Endothelial cell of umbilical vein (primary cell): Measurements from ENCODE around the gene PFDN4. TPM values are rescaled to one million over a fixed set of nuclear protein-coding genes. Genes with fewer than 3 reads are reported as not detected.

Experiments used
- BruUV-seq: library from RNA; stranded (reverse); fragments of 400-500 nt; replicated peaks from 2 replicates; lab custom pipeline; 2021; lab: Mats Ljungman, UMichigan
- CTCF ChIA-PET: fragments of 300-600, 350-600 bp; sonication (Branson Sonifier 250); formaldehyde crosslinking; loops from one replicate; lab custom pipeline; 2021; ENCODE audit warnings: antibody characterized with exemption, inconsistent platforms; lab: Charles Lee
- POLR2A ChIA-PET: fragments of 300-600, 350-600 bp; sonication (Branson Sonifier 250); formaldehyde crosslinking; loops from one replicate; lab custom pipeline; 2021; ENCODE audit warnings: antibody characterized with exemption, inconsistent platforms; lab: Charles Lee
- DNase-seq: peaks from one replicate; pipeline ENCODE4 v3.0.0-alpha.2; 2011; ENCODE audit warnings: low read depth, low spot score
- FAIRE-seq: peaks from 2 replicates; lab custom pipeline; 2011; peaks lifted over from hg19 to GRCh38; lab: Jason Lieb, UNC
- H2AFZ ChIP-seq: 2 replicates; pipeline ENCODE4 v1.6.0; 2012; ENCODE audit warnings: low read depth, low read length, control low read depth, inconsistent platforms
- H3K27ac ChIP-seq: 2 replicates; pipeline ENCODE4 v1.5.1; 2011; ENCODE audit warnings: low read depth, mild to moderate bottlenecking, control low read depth, low read length, moderate library complexity; ENCODE audit not compliant: insufficient read depth
- H3K27me3 ChIP-seq, 2 experiments: 2 replicates each; pipeline versions ENCODE4 v1.6.0 to v1.6.1; 2011; ENCODE audit warnings: low read length in 2 of 2, mixed read lengths in 1 of 2; ENCODE audit not compliant: control insufficient read depth in 2 of 2, insufficient read depth in 2 of 2
- H3K36me3 ChIP-seq, 2 experiments: 2 replicates in 1 of 2; 3 replicates in 1 of 2; pipeline ENCODE4 v1.5.1; 2011; ENCODE audit warnings: low read length in 2 of 2, mild to moderate bottlenecking in 1 of 2, moderate library complexity in 1 of 2; ENCODE audit not compliant: control insufficient read depth in 2 of 2, insufficient read depth in 2 of 2; ENCODE audit errors: extremely low read depth in 1 of 2
- H3K4me1 ChIP-seq: 3 replicates; pipeline ENCODE4 v1.5.1; 2011; ENCODE audit warnings: mild to moderate bottlenecking, low read length; ENCODE audit not compliant: control insufficient read depth, insufficient read depth; ENCODE audit errors: extremely low read depth
- H3K4me2 ChIP-seq: 2 replicates; pipeline ENCODE4 v1.6.1; 2011; ENCODE audit warnings: low read length, control low read depth, mixed read lengths; ENCODE audit not compliant: insufficient read depth
- H3K4me3 ChIP-seq, 3 experiments: fragments of 200-600 bp in 1 of 3; sonication (generic), shearing (Covaris generic) in 1 of 3; replicated peaks in 1 of 3; 2 replicates each; pipeline ENCODE4 v1.5.1; 2011 to 2016; ENCODE audit warnings: control low read depth in 3 of 3, low read length in 3 of 3, mild to moderate bottlenecking in 2 of 3, inconsistent platforms in 1 of 3, low read depth in 1 of 3, moderate library complexity in 1 of 3; ENCODE audit not compliant: insufficient read depth in 1 of 3
- H3K79me2 ChIP-seq: 2 replicates; pipeline ENCODE4 v1.6.0; 2012; ENCODE audit warnings: low read length, inconsistent platforms; ENCODE audit not compliant: control insufficient read depth, insufficient read depth
- H3K9ac ChIP-seq: replicated peaks from 2 replicates; pipeline ENCODE3; 2011; ENCODE audit warnings: low read length, control low read depth; ENCODE audit not compliant: insufficient read depth; ENCODE audit errors: extremely low read depth
- H3K9me1 ChIP-seq: replicated peaks from 3 replicates; pipeline ENCODE4 v1.6.0; 2011; ENCODE audit warnings: mild to moderate bottlenecking, low read length; ENCODE audit not compliant: control insufficient read depth, insufficient read depth; ENCODE audit errors: extremely low read depth
- H3K9me3 ChIP-seq: replicated peaks from 2 replicates; pipeline ENCODE4 v1.5.1; 2012; ENCODE audit warnings: low read length, inconsistent platforms; ENCODE audit not compliant: control insufficient read depth, insufficient read depth
- H4K20me1 ChIP-seq: replicated peaks from 2 replicates; pipeline ENCODE3; 2011; ENCODE audit warnings: mild to moderate bottlenecking, low read length; ENCODE audit not compliant: control insufficient read depth, insufficient read depth; ENCODE audit errors: extremely low read depth
- CTCF ChIP-seq, 2 donors: IDR thresholded peaks; 1 replicate in 1 of 2; 2 replicates in 1 of 2; pipeline ENCODE4 v1.5.1; 2011; ENCODE audit warnings: low read length in 2 of 2, mild to moderate bottlenecking in 2 of 2, moderate library complexity in 2 of 2, control low read depth in 1 of 2, inconsistent platforms in 1 of 2, low read depth in 1 of 2; ENCODE audit not compliant: insufficient read depth in 1 of 2; ENCODE audit errors: extremely low read depth in 1 of 2
- EZH2 ChIP-seq: IDR thresholded peaks from 2 replicates; pipeline ENCODE4 v1.6.1; 2012; ENCODE audit warnings: borderline replicate concordance, low read depth, mild to moderate bottlenecking, moderate library complexity, low read length, inconsistent platforms; ENCODE audit not compliant: severe bottlenecking
- FOS ChIP-seq: IDR thresholded peaks from 2 replicates; pipeline ENCODE4 v1.6.1; 2011; ENCODE audit warnings: mild to moderate bottlenecking, low read length, moderate library complexity, borderline replicate concordance; ENCODE audit not compliant: insufficient read depth
- GATA2 ChIP-seq: IDR thresholded peaks from 2 replicates; pipeline ENCODE4 v1.7.0; 2011; ENCODE audit warnings: low read depth, mild to moderate bottlenecking, moderate library complexity, mixed read lengths, low read length; ENCODE audit not compliant: insufficient read length, insufficient read depth
- JUN ChIP-seq: IDR thresholded peaks from 2 replicates; pipeline ENCODE4 v1.6.1; 2011; ENCODE audit warnings: borderline replicate concordance, low read depth; ENCODE audit not compliant: insufficient read length, insufficient read depth
- MAX ChIP-seq: IDR thresholded peaks from 2 replicates; pipeline ENCODE4 v1.6.1; 2011; ENCODE audit not compliant: insufficient read depth, insufficient read length
- MYC ChIP-seq: IDR thresholded peaks from one replicate; pipeline ENCODE4 v1.6.1; 2011; ENCODE audit warnings: mild to moderate bottlenecking, low read depth, low read length
- POLR2A ChIP-seq: IDR thresholded peaks from 2 replicates; pipeline ENCODE4 v1.6.1; 2012; ENCODE audit warnings: low read depth, mild to moderate bottlenecking, control low read depth, low read length
- POLR2AphosphoS5 ChIP-seq: IDR thresholded peaks from 2 replicates; pipeline ENCODE4 v1.6.1; 2012; ENCODE audit warnings: low read depth, mild to moderate bottlenecking, control low read depth, low read length, moderate library complexity; ENCODE audit not compliant: insufficient read depth
- dilution Hi-C: fragments of 300-500 bp; cut with MboI; formaldehyde crosslinking; loops from one replicate; pipeline ENCODE4 v1.15.0; 2019; ENCODE audit warnings: low sequenced_read_pairs; ENCODE audit not compliant: extremely low pct_ligation_motif_present
- intact Hi-C: fragments of 100-400 bp; cut with micrococcal nuclease; formaldehyde crosslinking; loops from one replicate; pipeline ENCODE4 v1.10.0; 2022
- polyA plus RNA-seq, 4 experiments: library from polyadenylated mRNA; depleted of rRNA in 3 of 4; stranded (reverse) in 3 of 4; unstranded in 1 of 4; fragments of >200 nt; gene quantifications; 2 replicates each; pipeline versions ENCODE4 v1.2.1 to v1.2.3, GENCODE V29; 2011 to 2012; ENCODE audit warnings: missing spikeins in 1 of 4
- total RNA-seq: library from RNA; stranded (reverse); gene quantifications from 2 replicates; pipeline ENCODE4 v1.2.3, GENCODE V29; 2021

PFDN4 gene
- total and polyA plus RNA-seq, 2 donors (not counting 3 experiments of a cell fraction or from before 2014, with no cell fraction given): 17.5 to 44.2 TPM

GRCh38 chr20:54165014-54165413, 42.9 kb upstream of the PFDN4 start:
- CTCF ChIA-PET: no interaction called here
- dilution Hi-C loops (no loop called here), intact Hi-C loops (no loop called here)
- BruUV-seq: no TSS peak
- H3K9me3 ChIP-seq: no peaks in the 10 kb centered on the region
- FAIRE-seq: no peak
- H3K4me1 ChIP-seq: no peaks in the 10 kb centered on the region
- H3K79me2 ChIP-seq: no peaks in the 10 kb centered on the region
- no peaks in the 10 kb centered on the region for H3K36me3 ChIP-seq
- H2AFZ ChIP-seq: no peak overlapping the region
- no peaks in the 10 kb centered on the region for H3K9me1 ChIP-seq
- DNase-seq: no peak
- H3K9ac ChIP-seq: no peak overlapping the region
- H3K4me2 ChIP-seq: no peak overlapping the region
- H4K20me1 ChIP-seq: no peaks in the 10 kb centered on the region
- no peaks in the 10 kb centered on the region for H3K27me3 ChIP-seq
- no peak for TF ChIP-seq POLR2A
- no peak for TF ChIP-seq MAX
- TF ChIP-seq FOS: no peak
- no peak for TF ChIP-seq POLR2AphosphoS5
- TF ChIP-seq CTCF (IDR thresholded peaks at IDR 0.05; ENCODE audit: extremely low read depth in 1 of 2, insufficient read depth in 1 of 2, low read depth in 1 of 2, low read length in 2 of 2): no peak
- no peak for TF ChIP-seq EZH2
- no peak for TF ChIP-seq GATA2
- no peak for TF ChIP-seq JUN
- no peak for TF ChIP-seq MYC
- POLR2A ChIA-PET: no interaction called here
- no peak overlapping the region for H3K27ac ChIP-seq
- H3K4me3 ChIP-seq: no peak overlapping the region
